ENCODE measurements around the gene DNAJC27. TPM values are rescaled to one million over a fixed set of nuclear protein-coding genes. Genes with fewer than 3 reads are reported as not detected.

The DNAJC27 gene
- total RNA-seq, 1 experiment from 2014 or later = 4.6 TPM

GRCh38 chr2:24923106-24923505, 48.6 kb downstream of the DNAJC27 start:
- TF ChIP-seq ATF3 (IDR thresholded peaks at IDR 0.05) (no peak), POLR2A (IDR thresholded peaks at IDR 0.05; ENCODE audit: borderline replicate concordance, extremely low read depth, insufficient read depth, insufficient read length) (no peak), ZBTB33 (IDR thresholded peaks at IDR 0.05; ENCODE audit: extremely low read depth, insufficient replicate concordance, low read length) (no peak), CTCF (IDR thresholded peaks at IDR 0.05 in 2 of 3, conservative IDR thresholded peaks at IDR 0.05 in 1 of 3; ENCODE audit: borderline replicate concordance in 1 of 3, insufficient read depth in 1 of 3, low read depth in 2 of 3, low read length in 2 of 3) (no peak), POLR2AphosphoS5 (IDR thresholded peaks at IDR 0.05; ENCODE audit: low read depth, low read length) (no peak)
- H3K4me1 ChIP-seq (ENCODE audit: control insufficient read depth in 1 of 2, insufficient read depth in 2 of 2, low read length in 2 of 2) = peaks cover 5 to 20% of the 10 kb centered on the region in 2 experiments; a peak in 3 of 4 replicates
- no peaks in the 10 kb centered on the region for H4K20me1 ChIP-seq (ENCODE audit: insufficient read depth)
- H3K27ac ChIP-seq (ENCODE audit: low read depth, low read length) = no peak overlapping the region
- no peak for ATAC-seq
- H3K9ac ChIP-seq (ENCODE audit: low read length) = no peak overlapping the region
- H3K36me3 ChIP-seq (ENCODE audit: control insufficient read depth in 1 of 2, insufficient read depth in 2 of 2, low read length in 2 of 2) = no peaks in the 10 kb centered on the region; a peak in 1 of 4 replicates
- intact Hi-C loops (cut with micrococcal nuclease) = no loop called here
- ChIA-PET CTCF (no interaction called here), POLR2A (no interaction called here), RAD21 (ENCODE audit: low non-redundant PET in 1 of 2, low total read pairs in 2 of 2, uncharacterized antibody in 2 of 2, unreplicated experiment in 2 of 2) (no interaction called here)
- H3K4me2 ChIP-seq (ENCODE audit: low read length) = no peak overlapping the region
- H3K27me3 ChIP-seq (ENCODE audit: insufficient read depth, low read length) = no peaks in the 10 kb centered on the region
- H3K4me3 ChIP-seq (replicated peaks in 1 of 2; ENCODE audit: low read depth in 1 of 2, low read length in 2 of 2) = no peak overlapping the region
- BruUV-seq (replicated peaks) = no TSS peak
- H3K9me2 ChIP-seq (ENCODE audit: insufficient read depth) = no peaks in the 10 kb centered on the region
- no peak overlapping the region for H2AFZ ChIP-seq (ENCODE audit: low read depth, low read length, poor library complexity, severe bottlenecking)
- no peaks in the 10 kb centered on the region for H3K9me3 ChIP-seq (ENCODE audit: control insufficient read depth in 1 of 2, insufficient read depth in 1 of 2, low read depth in 1 of 2, low read length in 2 of 2)
- DNase-seq (ENCODE audit: low read depth, low spot score) = no peak
- peaks cover 14% of the 10 kb centered on the region; the same call in 1 of the 2 replicates for H3K79me2 ChIP-seq (ENCODE audit: insufficient read depth, low read length)

All from HCT116 (cell line).